Upper lobe of left lung (tissue), 6 donors: Measurements from ENCODE around the gene MCAT. TPM values are rescaled to one million over a fixed set of nuclear protein-coding genes. Genes with fewer than 3 reads are reported as not detected.

Experiments used
- ATAC-seq, 2 donors: fragments of 200-7000 bp; cut with Tn5 transposase; one replicate each; pipeline ENCODE4 v1.9.1; 2022; ENCODE audit warnings: mild to moderate bottlenecking in 2 of 2, moderate library complexity in 2 of 2; ENCODE audit not compliant: low FRiP score in 2 of 2
- DNase-seq, 2 donors: peaks; one replicate each; pipeline ENCODE4 v3.0.0-alpha.2; 2019 to 2020
- H3K27ac ChIP-seq, 4 donors: fragments of 200-600 bp; sonication (generic); one replicate each; pipeline ENCODE4 v1.5.1; 2016 to 2019
- H3K27me3 ChIP-seq, 4 donors: fragments of 200-600 bp; sonication (generic); one replicate each; pipeline ENCODE4 v1.5.1; 2017 to 2019
- H3K36me3 ChIP-seq, 4 donors: fragments of 200-600 bp; sonication (generic); one replicate each; pipeline ENCODE4 v1.5.1; 2016 to 2019
- H3K4me1 ChIP-seq, 4 donors: fragments of 200-600 bp; sonication (generic); one replicate each; pipeline ENCODE4 v1.5.1; 2018 to 2019
- H3K4me3 ChIP-seq, 4 donors: fragments of 200-600 bp; sonication (generic); one replicate each; pipeline ENCODE4 v1.5.1; 2017 to 2019; ENCODE audit warnings: mild to moderate bottlenecking in 2 of 4, moderate library complexity in 1 of 4
- H3K9me3 ChIP-seq, 4 donors: fragments of 200-600 bp; sonication (generic); one replicate each; pipeline ENCODE4 v1.5.1; 2018 to 2019
- EP300 ChIP-seq, 4 donors: sonication (generic); formaldehyde crosslinking; IDR thresholded peaks; one replicate each; pipeline ENCODE4 v1.5.1; 2017; ENCODE audit warnings: antibody characterized with exemption in 4 of 4, control low read depth in 2 of 4
- POLR2A ChIP-seq, 4 donors: fragments of 450-650 bp; IDR thresholded peaks; one replicate each; pipeline ENCODE4 v1.5.1; 2016 to 2017; ENCODE audit warnings: antibody characterized with exemption in 4 of 4, mild to moderate bottlenecking in 2 of 4
- POLR2AphosphoS5 ChIP-seq, 2 donors: sonication (generic); formaldehyde crosslinking; IDR thresholded peaks; one replicate each; pipeline ENCODE4 v1.5.1; 2017; ENCODE audit warnings: antibody characterized with exemption in 2 of 2
- WGBS, 2 donors: methylation state at CpG; one replicate each; pipeline ENCODE4 v1.1.5; 2017 to 2018; 5-methylcytosine and 5-hydroxymethylcytosine counted together
- total RNA-seq, 6 donors: library from RNA; depleted of rRNA in 4 of 6; stranded (reverse); fragments of >200 nt in 4 of 6; gene quantifications; one replicate each; pipeline versions ENCODE4 v1.1.0 to v1.2.1, GENCODE V29; 2016 to 2021
- TF ChIP-seq, protein P1 (sequence below), 6 experiments: fragments of 450-650 bp in 4 of 6; fragments of 200-600 bp in 2 of 6; sonication (generic) in 2 of 6; IDR thresholded peaks; one replicate each; pipeline ENCODE4 v1.5.1; 2016 to 2019; ENCODE audit warnings: antibody characterized with exemption in 6 of 6
- donor health status: DM: no; HTN: no; CAD: no; lungs with moderate emphysema.
- donor health status: DM: no; HTN: yes; CAD: no; lungs with severe emphysema.

MCAT gene
- total RNA-seq, 6 donors from 2014 or later, result 15.6 to 34.4 (median 18.5) TPM

DNA sequence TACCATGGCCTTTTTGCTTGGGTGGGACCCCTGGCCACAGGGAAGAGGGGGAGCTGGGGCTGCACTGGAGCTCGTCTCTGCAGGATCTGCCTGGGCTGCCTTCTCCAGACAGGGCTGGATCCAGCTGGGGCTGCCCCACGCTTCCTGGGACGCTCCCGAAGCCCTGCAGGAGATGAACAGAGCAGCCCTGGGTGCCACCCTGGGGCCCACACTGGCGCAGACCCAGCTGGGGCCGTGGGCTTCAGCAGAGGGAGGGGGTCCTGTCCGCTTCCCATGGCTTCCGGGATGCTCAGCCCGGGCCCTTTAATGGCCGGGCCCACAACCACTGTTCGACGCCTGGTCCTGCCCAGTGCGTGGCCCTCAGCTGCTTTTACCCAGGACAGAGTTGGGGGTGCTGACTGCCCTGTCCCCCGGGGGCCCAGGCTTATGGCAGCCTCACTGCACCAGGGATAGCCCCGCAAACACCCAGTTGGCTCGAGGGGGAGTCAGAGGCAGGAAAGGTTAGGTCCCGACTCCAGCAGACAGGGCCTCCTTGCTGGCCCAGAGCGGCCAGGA is 20.1 kb upstream of the MCAT start:
- no peak overlapping the region for H3K4me3 ChIP-seq
- WGBS, 2 donors, result 82 to 87% methylated on average over 10 to 14 of the region's 18 CpGs
- DNase-seq (peak in 1 of 2 donors; percentile 61), ATAC-seq (no peak)
- peaks cover 17 to 36% (median 30%) of the 10 kb centered on the region in 4 donors for H3K4me1 ChIP-seq
- TF ChIP-seq, protein P1, sequence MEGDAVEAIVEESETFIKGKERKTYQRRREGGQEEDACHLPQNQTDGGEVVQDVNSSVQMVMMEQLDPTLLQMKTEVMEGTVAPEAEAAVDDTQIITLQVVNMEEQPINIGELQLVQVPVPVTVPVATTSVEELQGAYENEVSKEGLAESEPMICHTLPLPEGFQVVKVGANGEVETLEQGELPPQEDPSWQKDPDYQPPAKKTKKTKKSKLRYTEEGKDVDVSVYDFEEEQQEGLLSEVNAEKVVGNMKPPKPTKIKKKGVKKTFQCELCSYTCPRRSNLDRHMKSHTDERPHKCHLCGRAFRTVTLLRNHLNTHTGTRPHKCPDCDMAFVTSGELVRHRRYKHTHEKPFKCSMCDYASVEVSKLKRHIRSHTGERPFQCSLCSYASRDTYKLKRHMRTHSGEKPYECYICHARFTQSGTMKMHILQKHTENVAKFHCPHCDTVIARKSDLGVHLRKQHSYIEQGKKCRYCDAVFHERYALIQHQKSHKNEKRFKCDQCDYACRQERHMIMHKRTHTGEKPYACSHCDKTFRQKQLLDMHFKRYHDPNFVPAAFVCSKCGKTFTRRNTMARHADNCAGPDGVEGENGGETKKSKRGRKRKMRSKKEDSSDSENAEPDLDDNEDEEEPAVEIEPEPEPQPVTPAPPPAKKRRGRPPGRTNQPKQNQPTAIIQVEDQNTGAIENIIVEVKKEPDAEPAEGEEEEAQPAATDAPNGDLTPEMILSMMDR (IDR thresholded peaks at IDR 0.05), result no peak
- no peak for TF ChIP-seq POLR2AphosphoS5 (IDR thresholded peaks at IDR 0.05)
- TF ChIP-seq EP300 (IDR thresholded peaks at IDR 0.05), result no peak
- TF ChIP-seq POLR2A (IDR thresholded peaks at IDR 0.05), result no peak
- no peaks in the 10 kb centered on the region for H3K27me3 ChIP-seq
- H3K36me3 ChIP-seq, result peaks cover 0 to 52% (median 28%) of the 10 kb centered on the region in 4 donors
- peak overlapping the region in 1 of 4 donors; percentile 39 for H3K27ac ChIP-seq
- H3K9me3 ChIP-seq, result no peaks in the 10 kb centered on the region

DNA sequence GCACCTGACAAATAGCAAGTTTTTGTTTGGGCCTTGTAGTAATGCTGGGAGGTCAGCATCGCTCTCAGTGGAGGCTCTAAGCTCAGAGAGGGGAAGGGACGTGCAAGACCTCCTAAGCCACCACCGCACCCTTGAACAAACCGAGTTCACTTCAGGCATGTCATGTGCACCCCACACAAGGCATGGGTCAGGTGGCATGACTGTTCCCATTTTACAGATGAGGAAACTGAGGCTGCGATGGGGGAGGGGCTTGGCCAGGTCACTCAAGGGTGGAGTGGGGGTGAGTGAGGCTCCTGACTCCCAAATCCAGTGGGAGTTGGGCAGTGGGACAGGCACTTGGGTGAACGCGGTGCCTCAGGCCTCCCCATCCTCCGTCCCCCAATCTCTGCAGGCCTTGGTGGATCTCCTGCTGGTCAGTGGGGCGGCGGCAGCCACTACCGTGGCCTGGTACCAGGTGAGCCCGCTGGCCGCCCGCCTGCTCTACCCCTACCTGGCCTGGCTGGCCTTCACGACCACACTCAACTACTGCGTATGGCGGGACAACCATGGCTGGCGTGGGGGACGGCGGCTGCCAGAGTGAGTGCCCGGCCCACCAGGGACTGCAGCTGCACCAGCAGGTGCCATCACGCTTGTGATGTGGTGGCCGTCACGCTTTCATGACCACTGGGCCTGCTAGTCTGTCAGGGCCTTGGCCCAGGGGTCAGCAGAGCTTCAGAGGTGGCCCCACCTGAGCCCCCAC is 19.4 kb upstream of the MCAT start:
- 93 to 94% methylated on average over 8 to 17 of the region's 24 CpGs for WGBS, 2 donors

DNA sequence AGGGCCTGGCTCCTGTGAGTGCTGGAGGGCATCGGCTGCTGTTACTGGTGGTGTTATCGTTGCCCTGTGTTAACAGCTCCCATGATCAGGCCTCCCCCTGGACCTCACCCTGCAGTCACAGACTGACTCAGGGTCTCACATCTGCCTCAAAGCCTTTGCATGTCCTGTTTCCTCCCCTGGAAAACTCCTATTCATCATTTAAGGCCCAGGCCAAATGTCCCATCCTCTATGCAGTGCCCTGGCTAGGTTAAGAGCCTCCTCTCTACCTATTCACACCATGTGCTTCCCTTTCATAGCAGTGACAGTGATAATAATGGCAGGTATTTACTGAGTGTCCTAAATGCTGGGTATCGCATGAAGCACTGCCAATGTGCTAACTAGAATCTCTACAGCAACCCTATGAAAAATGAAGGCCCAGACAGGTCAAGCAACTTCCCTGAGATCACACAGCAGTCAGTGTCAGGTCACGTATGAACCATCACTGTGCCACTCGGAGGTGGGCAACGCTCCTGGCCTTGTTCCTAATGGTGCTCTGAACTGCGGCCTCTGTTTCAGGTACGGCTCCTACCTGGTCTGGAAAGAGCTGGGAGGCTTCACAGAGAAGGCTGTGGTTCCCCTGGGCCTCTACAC is 17.4 kb upstream of the MCAT start:
- no peaks in the 10 kb centered on the region for H3K27me3 ChIP-seq
- no peak overlapping the region for H3K4me3 ChIP-seq
- peaks cover 17 to 61% (median 32%) of the 10 kb centered on the region in 4 donors for H3K4me1 ChIP-seq
- WGBS, 2 donors, result 94 to 100% methylated on average over 2 to 8 of the region's 8 CpGs
- ATAC-seq, result no peak
- TF ChIP-seq, protein P1 (IDR thresholded peaks at IDR 0.05), result no peak
- TF ChIP-seq EP300 (IDR thresholded peaks at IDR 0.05), result no peak
- TF ChIP-seq POLR2A (IDR thresholded peaks at IDR 0.05), result no peak
- TF ChIP-seq POLR2AphosphoS5 (IDR thresholded peaks at IDR 0.05), result no peak
- no peak overlapping the region for H3K27ac ChIP-seq
- peaks cover 0 to 45% (median 22%) of the 10 kb centered on the region in 4 donors for H3K36me3 ChIP-seq
- no peak for DNase-seq
- H3K9me3 ChIP-seq, result no peaks in the 10 kb centered on the region

More for the DNA sequence above, 19.4 kb upstream of the MCAT start:
- peaks cover 17 to 43% (median 30%) of the 10 kb centered on the region in 4 donors for H3K4me1 ChIP-seq
- ATAC-seq (no peak), DNase-seq (peak in 1 of 2 donors; percentile 81)
- no peaks in the 10 kb centered on the region for H3K9me3 ChIP-seq
- no peaks in the 10 kb centered on the region for H3K27me3 ChIP-seq
- no peak for TF ChIP-seq POLR2AphosphoS5 (IDR thresholded peaks at IDR 0.05)
- TF ChIP-seq POLR2A (IDR thresholded peaks at IDR 0.05), result no peak
- TF ChIP-seq EP300 (IDR thresholded peaks at IDR 0.05), result no peak
- TF ChIP-seq, protein P1 (IDR thresholded peaks at IDR 0.05), result no peak
- H3K4me3 ChIP-seq, result no peak overlapping the region
- no peak overlapping the region for H3K27ac ChIP-seq
- peaks cover 0 to 46% (median 22%) of the 10 kb centered on the region in 4 donors for H3K36me3 ChIP-seq

DNA sequence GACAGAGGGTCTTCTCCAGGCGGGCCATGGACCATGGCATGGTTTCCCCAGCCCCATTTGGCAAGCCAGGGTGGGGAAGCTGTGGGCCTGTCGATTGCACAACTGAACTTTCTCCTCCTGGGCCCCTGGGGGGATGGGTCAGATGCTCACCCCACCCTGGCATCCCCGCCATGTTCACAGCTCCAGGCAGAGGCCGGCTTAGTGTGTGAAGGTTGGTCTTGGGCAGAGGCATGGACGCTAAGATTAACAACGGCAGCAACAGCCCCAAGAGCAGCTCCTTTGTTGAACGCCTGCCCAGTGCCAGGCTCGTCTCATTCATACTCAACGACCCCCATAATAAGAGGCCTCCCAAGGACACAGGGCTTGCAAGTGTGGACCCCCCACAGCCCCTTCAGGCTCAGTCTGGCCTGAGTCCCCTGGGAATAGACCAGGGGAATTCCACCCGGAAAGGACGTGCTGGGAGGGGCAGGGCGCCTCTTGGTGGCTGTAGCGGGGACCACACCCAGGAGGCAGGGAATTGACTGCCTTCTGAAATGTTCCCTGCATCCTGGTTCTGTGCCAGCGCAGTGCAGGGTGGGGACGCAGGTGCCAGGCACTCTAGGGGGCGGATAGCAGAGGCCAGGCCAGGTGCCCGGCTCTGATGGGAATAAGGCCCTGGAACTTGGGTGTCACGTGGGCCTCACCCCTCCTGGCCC is 16.4 kb upstream of the MCAT start:
- no peak overlapping the region for H3K4me3 ChIP-seq

More for the DNA sequence above, 16.4 kb upstream of the MCAT start:
- H3K9me3 ChIP-seq, result no peaks in the 10 kb centered on the region
- no peaks in the 10 kb centered on the region for H3K27me3 ChIP-seq
- DNase-seq (peak in 1 of 2 donors; percentile 63), ATAC-seq (no peak)
- peaks cover 15 to 63% (median 33%) of the 10 kb centered on the region in 4 donors for H3K4me1 ChIP-seq
- TF ChIP-seq, protein P1 (IDR thresholded peaks at IDR 0.05), result peak; percentile 32 to 56 (median 39)
- TF ChIP-seq EP300 (IDR thresholded peaks at IDR 0.05), result no peak
- WGBS, 2 donors, result 60 to 63% methylated on average over 15 to 18 of the region's 18 CpGs
- peaks cover 0 to 48% (median 24%) of the 10 kb centered on the region in 4 donors for H3K36me3 ChIP-seq
- peak overlapping the region in 2 of 4 donors; percentile 21 to 27 for H3K27ac ChIP-seq
